Muscle layer of colon (tissue), 2 donors: ENCODE results near the gene FBP2.

Experiments
- H3K27ac ChIP-seq: one replicate; pipeline ENCODE4 v1.7.0; 2013; ENCODE audit warnings: low read depth, mild to moderate bottlenecking, low read length, moderate library complexity
- H3K27me3 ChIP-seq, 2 donors: one replicate each; pipeline ENCODE4 v1.7.0; 2013; ENCODE audit warnings: low read length in 2 of 2, mild to moderate bottlenecking in 2 of 2; ENCODE audit not compliant: insufficient read depth in 2 of 2, control insufficient read depth in 1 of 2
- H3K36me3 ChIP-seq: one replicate; pipeline ENCODE4 v1.7.0; 2013; ENCODE audit warnings: mild to moderate bottlenecking, low read length; ENCODE audit not compliant: insufficient read depth
- H3K4me1 ChIP-seq: one replicate; pipeline ENCODE4 v1.7.0; 2013; ENCODE audit warnings: mild to moderate bottlenecking, low read length; ENCODE audit not compliant: insufficient read depth
- H3K4me3 ChIP-seq, 2 donors: one replicate each; pipeline ENCODE4 v1.7.0; 2013; ENCODE audit warnings: low read length in 2 of 2, low read depth in 1 of 2, mild to moderate bottlenecking in 1 of 2, moderate library complexity in 1 of 2
- H3K9ac ChIP-seq: one replicate; pipeline ENCODE4 v1.7.0; 2013; ENCODE audit warnings: low read length
- H3K9me3 ChIP-seq: one replicate; pipeline ENCODE4 v1.7.0; 2013; ENCODE audit warnings: mild to moderate bottlenecking, low read length
- donor health status: abdominal sarcoma.
- donor health status: Adenocarcinoma of cecum.

FBP2 gene

GRCh38 chr9:94526271-94526670, 67.4 kb downstream of the FBP2 start:
- no peak overlapping the region for H3K4me3 ChIP-seq
- H3K9ac ChIP-seq, result no peak overlapping the region
- H3K27me3 ChIP-seq, result no peaks in the 10 kb centered on the region
- H3K36me3 ChIP-seq, result no peaks in the 10 kb centered on the region
- H3K9me3 ChIP-seq, result no peaks in the 10 kb centered on the region
- H3K27ac ChIP-seq, result no peak overlapping the region
- H3K4me1 ChIP-seq, result no peaks in the 10 kb centered on the region

GRCh38 chr9:94525396-94526035, 68.1 kb downstream of the FBP2 start:
- H3K27me3 ChIP-seq, result no peaks in the 10 kb centered on the region
- no peaks in the 10 kb centered on the region for H3K4me1 ChIP-seq
- H3K36me3 ChIP-seq, result no peaks in the 10 kb centered on the region
- H3K9ac ChIP-seq, result no peak overlapping the region
- no peak overlapping the region for H3K4me3 ChIP-seq
- no peak overlapping the region for H3K27ac ChIP-seq
- no peaks in the 10 kb centered on the region for H3K9me3 ChIP-seq

GRCh38 chr9:94517254-94517653, 76.4 kb downstream of the FBP2 start:
- no peak overlapping the region for H3K9ac ChIP-seq
- no peaks in the 10 kb centered on the region for H3K27me3 ChIP-seq
- no peaks in the 10 kb centered on the region for H3K36me3 ChIP-seq
- no peaks in the 10 kb centered on the region for H3K9me3 ChIP-seq
- H3K4me3 ChIP-seq, result no peak overlapping the region
- H3K27ac ChIP-seq, result no peak overlapping the region
- H3K4me1 ChIP-seq, result no peaks in the 10 kb centered on the region

GRCh38 chr9:94514722-94515121, 78.9 kb downstream of the FBP2 start:
- H3K4me3 ChIP-seq, result no peak overlapping the region
- no peaks in the 10 kb centered on the region for H3K4me1 ChIP-seq
- H3K27me3 ChIP-seq, result no peaks in the 10 kb centered on the region
- H3K9ac ChIP-seq, result no peak overlapping the region
- no peak overlapping the region for H3K27ac ChIP-seq
- no peaks in the 10 kb centered on the region for H3K36me3 ChIP-seq
- no peaks in the 10 kb centered on the region for H3K9me3 ChIP-seq

- Histone ChIP-seq H3K36me3 (no peaks in the 10 kb centered on the region), H3K27ac (no peak overlapping the region), H3K27me3 (no peaks in the 10 kb centered on the region), H3K9ac (no peak overlapping the region), H3K9me3 (no peaks in the 10 kb centered on the region), H3K4me3 (no peak overlapping the region), H3K4me1 (no peaks in the 10 kb centered on the region)
Measured at GRCh38 chr9:94511955-94512265, 81.7 kb downstream of the FBP2 start.

GRCh38 chr9:94511134-94511954, 82.3 kb downstream of the FBP2 start:
- H3K9me3 ChIP-seq, result no peaks in the 10 kb centered on the region
- no peak overlapping the region for H3K4me3 ChIP-seq
- H3K9ac ChIP-seq, result no peak overlapping the region
- no peak overlapping the region for H3K27ac ChIP-seq
- no peaks in the 10 kb centered on the region for H3K27me3 ChIP-seq
- H3K36me3 ChIP-seq, result no peaks in the 10 kb centered on the region
- no peaks in the 10 kb centered on the region for H3K4me1 ChIP-seq
